Kidney (tissue), 14 donors: ENCODE measurements around the gene FOXRED2. TPM values are rescaled to one million over a fixed set of nuclear protein-coding genes. Genes with fewer than 3 reads are reported as not detected.

Experiments used
- DNase-seq, 5 donors: peaks; one replicate each; pipeline ENCODE4 v3.0.0-alpha.2; 2013 to 2020
- FAIRE-seq: peaks from 2 replicates; lab custom pipeline; 2012; peaks lifted over from hg19 to GRCh38; lab: Jason Lieb, UNC
- H3K27ac ChIP-seq, 2 donors: one replicate each; pipeline ENCODE4 v1.7.0; 2013; ENCODE audit warnings: low read depth in 2 of 2, low read length in 2 of 2, inconsistent platforms in 1 of 2
- H3K27me3 ChIP-seq: one replicate; pipeline ENCODE4 v1.7.1; 2013; ENCODE audit warnings: low read length, inconsistent platforms; ENCODE audit not compliant: control insufficient read depth, insufficient read depth
- H3K36me3 ChIP-seq, 3 donors: one replicate each; pipeline versions ENCODE4 v1.7.0 to v1.7.1; 2013; ENCODE audit warnings: low read length in 3 of 3, control low read depth in 1 of 3, inconsistent platforms in 1 of 3; ENCODE audit not compliant: insufficient read depth in 3 of 3, control insufficient read depth in 2 of 3
- H3K4me1 ChIP-seq, 3 donors: one replicate each; pipeline versions ENCODE4 v1.7.0 to v1.7.1; 2013; ENCODE audit warnings: low read length in 3 of 3, inconsistent platforms in 1 of 3, low read depth in 1 of 3; ENCODE audit not compliant: control insufficient read depth in 2 of 3, insufficient read depth in 2 of 3
- H3K4me3 ChIP-seq, 3 donors: one replicate each; pipeline versions ENCODE4 v1.7.0 to v1.8.1; 2013; ENCODE audit warnings: low read length in 3 of 3, control low read depth in 1 of 3, inconsistent platforms in 1 of 3
- H3K9ac ChIP-seq, 3 donors: one replicate each; pipeline versions ENCODE4 v1.7.0 to v1.7.1; 2013; ENCODE audit warnings: low read length in 3 of 3, control low read depth in 1 of 3, inconsistent platforms in 1 of 3
- H3K9me3 ChIP-seq, 3 donors: one replicate each; pipeline versions ENCODE4 v1.7.0 to v1.7.1; 2013; ENCODE audit warnings: low read length in 3 of 3, control low read depth in 1 of 3, inconsistent platforms in 1 of 3; ENCODE audit not compliant: control insufficient read depth in 2 of 3, insufficient read depth in 1 of 3
- intact Hi-C: fragments of 100-400 bp; cut with DNase I; formaldehyde crosslinking; loops from one replicate; pipeline ENCODE4 v1.11.1; 2022
- polyA plus RNA-seq: library from polyadenylated mRNA; stranded (reverse); fragments of 350-450 nt; fragmentation: Illumina TruSeq; extraction: RNeasy Lipid Tissue Mini Kit (QIAGEN cat#74804); gene quantifications from one replicate; pipeline ENCODE4 v1.2.3, GENCODE V29; 2014; ENCODE audit warnings: low read depth, low replicate concordance; ENCODE audit not compliant: insufficient read depth
- total RNA-seq: library from RNA; stranded (reverse); fragmentation: NEBNext Ultra II Directional; extraction: Animal tissue kit (Norgen Biotek cat#: 25700); gene quantifications from one replicate; pipeline ENCODE4 v1.2.1, GENCODE V29; 2021
- TF ChIP-seq, protein P1 (sequence below): IDR thresholded peaks from 3 replicates; pipeline ENCODE4 v1.5.1; 2012; ENCODE audit warnings: mild to moderate bottlenecking, moderate library complexity, borderline replicate concordance; ENCODE audit not compliant: insufficient read depth; ENCODE audit errors: extremely low read depth
- donor health status: control.
- donor health status: control.
- donor health status: control.
- donor health status: control.
- donor health status: control.
- donor health status: DM: yes; HTN: yes; CAD: no.
- donor health status: Normal renal cell carcinoma (clear cell type).

The FOXRED2 gene
- total and polyA plus RNA-seq, 2 donors from 2014 or later = 6.5 to 8.5 TPM

DNA sequence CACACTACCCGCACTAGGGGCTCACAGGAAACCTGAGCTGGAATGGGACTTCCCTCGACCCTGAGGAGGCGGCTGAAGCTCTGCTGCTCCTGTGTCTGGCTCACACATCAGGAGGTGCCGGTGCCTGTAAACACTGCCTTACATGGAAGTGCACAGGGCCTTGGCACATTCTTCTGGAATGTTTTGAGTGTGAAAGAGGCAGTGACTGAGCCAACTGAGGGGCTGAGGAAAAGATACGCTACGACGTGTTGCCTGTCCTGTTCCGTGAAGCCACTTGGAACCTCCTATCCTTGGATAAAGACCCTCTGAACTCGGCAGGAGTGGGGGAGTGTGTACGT lies 35.9 kb downstream of the FOXRED2 start:
- no peak overlapping the region for H3K4me3 ChIP-seq
- no peak for DNase-seq
- peaks cover 1 to 30% (median 25%) of the 10 kb centered on the region in 3 donors for H3K36me3 ChIP-seq
- TF ChIP-seq, protein P1, sequence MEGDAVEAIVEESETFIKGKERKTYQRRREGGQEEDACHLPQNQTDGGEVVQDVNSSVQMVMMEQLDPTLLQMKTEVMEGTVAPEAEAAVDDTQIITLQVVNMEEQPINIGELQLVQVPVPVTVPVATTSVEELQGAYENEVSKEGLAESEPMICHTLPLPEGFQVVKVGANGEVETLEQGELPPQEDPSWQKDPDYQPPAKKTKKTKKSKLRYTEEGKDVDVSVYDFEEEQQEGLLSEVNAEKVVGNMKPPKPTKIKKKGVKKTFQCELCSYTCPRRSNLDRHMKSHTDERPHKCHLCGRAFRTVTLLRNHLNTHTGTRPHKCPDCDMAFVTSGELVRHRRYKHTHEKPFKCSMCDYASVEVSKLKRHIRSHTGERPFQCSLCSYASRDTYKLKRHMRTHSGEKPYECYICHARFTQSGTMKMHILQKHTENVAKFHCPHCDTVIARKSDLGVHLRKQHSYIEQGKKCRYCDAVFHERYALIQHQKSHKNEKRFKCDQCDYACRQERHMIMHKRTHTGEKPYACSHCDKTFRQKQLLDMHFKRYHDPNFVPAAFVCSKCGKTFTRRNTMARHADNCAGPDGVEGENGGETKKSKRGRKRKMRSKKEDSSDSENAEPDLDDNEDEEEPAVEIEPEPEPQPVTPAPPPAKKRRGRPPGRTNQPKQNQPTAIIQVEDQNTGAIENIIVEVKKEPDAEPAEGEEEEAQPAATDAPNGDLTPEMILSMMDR = no peak
- no peaks in the 10 kb centered on the region for H3K9me3 ChIP-seq
- intact Hi-C loops = loop anchor here (10.0 kb wide), 1 partner anchor 166 kb away; no protein-coding TSS in a partner anchor
- no peak for FAIRE-seq
- peaks cover 0 to 16% (median 4%) of the 10 kb centered on the region in 3 donors for H3K4me1 ChIP-seq
- no peak overlapping the region for H3K9ac ChIP-seq
- H3K27ac ChIP-seq = no peak overlapping the region
- no peaks in the 10 kb centered on the region for H3K27me3 ChIP-seq

- no peak overlapping the region for H3K4me3 ChIP-seq
- DNase-seq = peak; percentile 89 to 94 (median 91)
- FAIRE-seq = no peak
- peak overlapping the region; percentile 66 to 72 for H3K27ac ChIP-seq
- no peaks in the 10 kb centered on the region for H3K27me3 ChIP-seq
- no peaks in the 10 kb centered on the region for H3K9me3 ChIP-seq
- intact Hi-C loops = loop anchor here (10.0 kb wide), 1 partner anchor 166 kb away; no protein-coding TSS in a partner anchor
- H3K36me3 ChIP-seq = peaks cover 0 to 24% (median 20%) of the 10 kb centered on the region in 3 donors
- peaks cover 0 to 18% (median 4%) of the 10 kb centered on the region in 3 donors for H3K4me1 ChIP-seq
- TF ChIP-seq, protein P1 = peak; percentile 96
- H3K9ac ChIP-seq = peak overlapping the region in 1 of 3 donors; percentile 37
These were observed 36.5 kb downstream of the FOXRED2 start for GRCh38 chr22:36470162-36470993.

- no peak for FAIRE-seq
- H3K27me3 ChIP-seq = no peaks in the 10 kb centered on the region
- no peak overlapping the region for H3K4me3 ChIP-seq
- DNase-seq = no peak
- peaks cover 0 to 20% (median 4%) of the 10 kb centered on the region in 3 donors for H3K4me1 ChIP-seq
- intact Hi-C loops = no loop called here
- H3K36me3 ChIP-seq = peaks cover 0 to 20% (median 15%) of the 10 kb centered on the region in 3 donors
- peak overlapping the region in 1 of 3 donors; percentile 67 for H3K9ac ChIP-seq
- TF ChIP-seq, protein P1 = no peak
- peak overlapping the region; percentile 71 to 72 for H3K27ac ChIP-seq
- no peaks in the 10 kb centered on the region for H3K9me3 ChIP-seq
These were observed 37.6 kb downstream of the FOXRED2 start for GRCh38 chr22:36469094-36469710.
